ENCODE data around the gene HDAC4.

HDAC4 gene

GRCh38 chr2:239220981-239221396 lies 179.8 kb downstream of the HDAC4 start:
- no peak for DNase-seq (ENCODE audit: low read depth)

- no peak for DNase-seq (ENCODE audit: low read depth)
Measured at GRCh38 chr2:239220341-239220740, 180.5 kb downstream of the HDAC4 start.

DNA sequence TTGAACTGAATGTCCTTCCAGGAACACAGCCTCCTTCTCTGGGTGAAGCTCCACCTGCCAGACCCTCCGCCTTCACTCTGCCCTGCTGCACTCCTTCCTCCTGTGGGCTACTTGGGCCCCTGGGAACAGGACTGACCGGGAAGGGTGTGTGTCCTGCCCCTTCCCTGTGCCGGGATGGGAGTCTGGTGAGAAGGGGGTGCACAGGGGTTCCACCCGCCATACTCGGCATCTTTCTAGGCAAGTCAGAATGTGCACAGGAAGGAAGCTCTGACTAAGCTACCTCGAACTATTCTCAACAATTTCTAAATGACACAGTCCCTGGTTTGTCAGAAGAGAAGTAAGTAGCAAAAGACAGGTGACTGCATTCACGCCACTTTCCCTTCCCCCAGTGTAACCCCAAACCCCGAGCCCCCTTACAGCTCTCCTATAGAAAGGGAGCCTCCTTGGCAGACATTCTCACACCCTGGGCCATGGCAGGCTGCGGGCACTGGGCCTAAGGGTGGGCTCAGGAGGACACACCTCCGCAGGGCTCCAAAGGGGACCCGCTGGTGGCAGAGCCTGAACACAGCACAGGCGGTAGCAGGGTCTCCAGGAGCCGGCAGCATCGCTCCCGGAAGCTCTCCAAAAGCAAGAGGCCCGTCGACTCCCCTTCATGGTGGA lies 184.1 kb downstream of the HDAC4 start:
- DNase-seq (ENCODE audit: low read depth) = no peak

DNA sequence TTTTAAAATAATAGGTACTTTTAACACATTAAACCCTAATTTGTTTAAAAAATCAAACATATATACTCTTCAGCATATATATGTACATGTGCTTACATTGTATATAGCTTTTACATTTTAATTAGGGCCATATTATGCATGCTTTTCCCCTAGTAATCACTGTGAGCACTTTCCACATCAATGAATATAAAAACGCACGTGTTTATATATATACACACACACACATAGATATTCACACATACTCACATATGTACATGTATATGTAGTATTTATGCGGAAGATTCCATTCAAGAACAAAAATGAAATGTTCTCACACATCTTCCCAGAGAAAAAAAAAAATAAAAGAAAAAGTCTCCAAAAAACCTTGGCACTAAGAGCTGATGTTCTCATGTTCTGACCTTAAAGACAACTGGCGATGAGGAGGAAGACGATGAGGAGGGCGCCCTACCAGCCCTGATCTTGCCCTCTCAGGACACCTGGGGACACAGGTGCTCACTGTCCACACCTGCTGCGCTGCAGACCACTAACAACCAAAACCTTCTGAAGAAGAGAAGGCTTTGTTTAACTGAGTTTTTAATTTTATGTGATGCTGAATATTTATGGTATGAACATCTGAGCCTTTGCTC lies 184.7 kb downstream of the HDAC4 start:
- no peak for DNase-seq (ENCODE audit: low read depth)

GRCh38 chr2:239215136-239215925 lies 185.5 kb downstream of the HDAC4 start:
- DNase-seq (ENCODE audit: low read depth) = no peak

GRCh38 chr2:239214725-239215124 lies 186.1 kb downstream of the HDAC4 start:
- no peak for DNase-seq (ENCODE audit: low read depth)

GRCh38 chr2:239213643-239214101 lies 187.1 kb downstream of the HDAC4 start:
- DNase-seq (ENCODE audit: low read depth) = no peak

- no peak for DNase-seq (ENCODE audit: low read depth)
Measured at GRCh38 chr2:239212929-239213642, 187.7 kb downstream of the HDAC4 start.

DNA sequence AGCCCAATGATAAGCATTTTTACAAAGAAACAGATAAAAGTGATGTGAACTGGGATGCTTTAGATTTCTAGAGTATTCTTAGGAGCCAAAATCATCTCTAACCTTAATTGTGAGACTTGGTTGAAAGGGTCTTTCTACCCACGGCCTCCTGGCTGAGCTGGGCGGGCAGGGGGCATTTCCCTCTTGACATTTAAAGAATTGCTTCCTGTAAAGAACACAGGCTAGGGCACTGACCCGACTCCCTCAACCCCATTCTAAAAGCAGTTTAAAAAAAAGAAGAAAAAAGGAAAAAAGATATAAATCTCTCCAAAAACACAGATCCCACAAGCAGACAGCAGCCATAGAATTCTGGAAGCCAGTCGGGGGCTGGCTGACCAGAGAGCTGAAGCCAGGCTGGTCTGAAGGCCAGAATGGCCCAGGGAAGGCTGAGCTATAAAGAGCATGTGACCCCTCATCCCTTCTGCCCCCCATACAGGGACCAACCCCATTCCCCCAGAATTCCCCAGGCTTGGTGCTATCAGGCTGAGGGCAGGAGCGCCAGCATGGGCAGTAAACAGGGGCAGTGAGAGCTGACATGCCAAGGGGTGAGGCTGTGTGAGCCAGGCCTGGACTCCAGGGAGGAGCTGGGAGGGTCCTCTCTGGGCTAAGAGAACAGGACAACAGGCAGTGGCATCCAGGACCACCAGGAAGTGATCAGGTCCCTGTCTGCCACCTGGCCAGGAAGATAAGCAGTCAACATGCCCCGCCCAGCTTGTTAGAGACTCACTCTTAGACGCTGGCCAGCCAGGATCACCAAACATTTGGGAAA lies 188.5 kb downstream of the HDAC4 start:
- no peak for DNase-seq (ENCODE audit: low read depth)

- DNase-seq (ENCODE audit: low read depth) = no peak
Measured at GRCh38 chr2:239211396-239212094, 189.3 kb downstream of the HDAC4 start.

- no peak for DNase-seq (ENCODE audit: low read depth)
Measured at GRCh38 chr2:239209783-239210182, 191.0 kb downstream of the HDAC4 start.

DNA sequence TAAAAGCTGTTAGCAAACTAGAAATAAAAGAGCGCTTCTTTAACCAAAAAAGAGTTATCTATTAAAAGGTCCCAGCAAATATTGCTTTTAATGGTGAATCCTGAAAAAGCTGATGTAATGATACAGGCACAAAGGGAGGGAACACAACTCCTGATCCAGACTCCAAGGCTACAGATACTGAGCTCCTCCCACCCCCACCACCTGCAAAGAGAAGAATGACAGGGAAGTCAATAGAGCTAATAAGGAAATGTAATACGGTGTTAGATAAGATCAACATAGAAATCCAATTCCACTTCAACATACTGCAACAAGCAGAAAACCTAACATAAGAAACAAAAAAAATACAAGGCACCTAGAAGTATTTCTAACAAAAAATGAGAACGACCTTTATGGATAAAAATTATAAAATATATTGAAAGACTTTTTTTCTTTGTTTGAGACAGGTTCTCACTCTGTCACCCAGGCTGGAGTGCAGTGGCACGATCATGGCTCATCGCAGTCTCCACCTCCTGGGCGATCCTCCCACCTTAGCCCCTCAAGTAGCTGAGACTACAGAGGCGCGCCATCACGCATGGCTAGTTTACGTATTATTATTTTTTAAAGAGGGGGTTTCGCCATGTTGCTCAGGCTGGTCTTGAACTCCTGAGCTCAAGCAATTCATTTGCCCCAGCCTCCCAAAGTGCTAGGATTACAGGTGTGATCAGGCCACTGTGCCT lies 192.2 kb downstream of the HDAC4 start:
- DNase-seq (ENCODE audit: low read depth) = no peak

GRCh38 chr2:239206851-239207250 lies 194.0 kb downstream of the HDAC4 start:
- DNase-seq (ENCODE audit: low read depth) = no peak

DNA sequence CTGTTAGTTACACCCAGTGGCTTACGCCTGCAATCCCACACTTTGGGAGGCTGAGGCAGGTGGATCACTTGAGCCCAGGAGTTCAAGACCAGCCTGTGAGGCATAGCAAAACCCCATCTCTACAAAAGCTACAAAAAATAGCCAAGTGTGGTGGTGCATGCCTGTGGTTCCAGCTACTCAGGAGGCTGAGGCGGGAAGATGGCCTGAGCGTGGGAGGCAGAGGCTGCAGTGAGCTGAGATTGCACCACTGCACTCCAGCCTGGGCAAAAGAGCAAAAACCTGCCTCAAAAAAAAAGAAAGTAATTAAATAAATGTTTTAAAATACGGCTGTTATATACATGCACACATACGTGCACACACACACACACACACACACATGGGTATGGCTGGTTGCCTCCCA lies 194.8 kb downstream of the HDAC4 start:
- DNase-seq (ENCODE audit: low read depth) = no peak

- DNase-seq (ENCODE audit: low read depth) = no peak
Measured at GRCh38 chr2:239204876-239205468, 195.8 kb downstream of the HDAC4 start.

DNA sequence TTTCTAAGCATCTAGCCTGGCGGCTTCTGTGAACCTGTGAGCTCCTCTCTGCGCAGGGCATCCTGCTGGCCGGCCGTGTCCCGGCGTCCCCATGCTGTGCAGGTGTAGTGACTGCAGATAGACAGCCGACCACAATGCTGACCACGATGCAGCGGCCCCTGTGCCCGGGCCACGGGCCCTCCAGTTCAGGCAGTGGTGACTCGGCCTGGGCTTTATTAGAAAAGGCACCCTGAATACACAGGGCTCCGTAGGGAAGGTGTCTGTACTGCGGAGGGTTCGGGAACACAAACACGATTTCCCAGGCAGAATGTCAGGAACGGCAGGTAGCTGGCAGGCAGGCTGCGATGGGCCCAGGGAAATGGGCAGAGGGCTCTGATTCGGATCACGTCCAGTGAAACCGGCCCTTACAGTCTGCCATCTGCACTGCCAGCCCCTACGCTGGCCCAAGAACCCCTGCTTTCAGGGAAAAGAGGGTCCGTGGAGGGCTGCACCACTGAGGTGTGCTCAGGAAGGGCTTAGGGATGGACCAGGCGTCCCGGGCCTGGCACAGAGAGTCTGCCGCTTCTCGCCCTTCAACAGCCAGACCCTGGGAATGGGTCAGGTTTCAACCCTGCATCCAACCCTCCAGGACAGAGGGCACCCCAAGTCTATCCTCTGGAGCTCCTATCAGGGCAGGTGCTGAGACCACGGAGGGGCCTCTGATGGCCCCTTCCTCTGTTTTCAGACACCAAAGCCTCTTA lies 196.5 kb downstream of the HDAC4 start:
- DNase-seq (ENCODE audit: low read depth) = no peak

DNA sequence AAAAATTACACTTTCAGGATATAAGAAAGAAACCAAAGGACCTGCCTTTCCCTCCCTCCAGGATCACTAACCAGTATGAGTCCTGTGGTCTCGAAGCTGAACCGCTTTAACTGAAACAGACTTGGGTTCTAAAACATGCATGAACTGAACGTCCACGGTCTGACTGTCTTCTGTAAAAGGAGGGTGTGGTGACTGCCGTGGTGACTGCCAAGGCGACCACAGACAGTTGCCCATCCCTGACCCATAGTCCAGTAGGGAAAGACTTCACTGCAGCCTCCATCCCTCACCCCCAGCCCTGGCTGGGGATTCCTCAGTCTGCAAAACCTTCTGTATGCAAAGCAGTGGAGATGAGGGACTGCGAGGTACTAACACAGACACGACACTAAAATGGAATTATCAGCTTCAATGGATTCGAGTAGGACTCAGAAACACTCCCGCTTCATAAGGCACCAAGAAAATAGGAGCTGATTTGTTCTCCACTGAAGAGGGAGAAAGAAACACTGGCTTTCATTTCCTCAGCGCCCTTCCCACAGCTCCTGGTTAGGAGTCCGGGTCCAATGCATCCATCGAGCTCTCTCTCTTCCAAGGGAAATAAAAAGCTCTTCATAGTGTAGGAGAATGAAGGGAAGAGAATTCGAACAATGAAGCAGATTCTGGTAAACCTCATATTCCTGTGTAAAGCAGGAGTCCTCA lies 197.2 kb downstream of the HDAC4 start:
- DNase-seq (ENCODE audit: low read depth) = no peak

- no peak for DNase-seq (ENCODE audit: low read depth)
Measured at GRCh38 chr2:239202836-239203235, 198.0 kb downstream of the HDAC4 start.

DNA sequence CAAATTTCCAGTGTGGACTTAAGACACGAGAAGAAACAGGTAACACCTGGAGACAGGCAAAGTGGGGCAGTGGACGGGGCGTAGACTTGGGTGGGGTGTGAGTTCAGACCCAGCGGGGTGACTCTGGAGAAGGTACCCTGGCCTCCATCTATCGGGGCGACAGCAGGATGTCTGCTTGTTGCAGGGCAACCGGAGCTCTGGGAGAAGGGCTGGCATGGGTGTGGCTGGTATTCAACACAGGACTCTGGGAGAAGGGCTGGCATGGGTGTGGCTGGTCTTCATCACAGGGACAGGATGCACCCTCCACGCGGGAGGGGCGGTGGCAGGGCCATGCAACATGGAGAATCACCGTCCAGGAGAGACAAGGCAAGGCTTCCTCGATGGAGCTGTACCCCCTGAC lies 198.5 kb downstream of the HDAC4 start:
- no peak for DNase-seq (ENCODE audit: low read depth)
